Measurements from ENCODE around the gene PAGE2B.
"Not testable (repeated sequence)": the region's sequence is repeated elsewhere in the genome, so short reads cannot be mapped to it uniquely, and the experiment has no call there.

PAGE2B gene

GRCh38 chrX:55109306-55109705 is 34.5 kb downstream of the PAGE2B start:
- Histone ChIP-seq H3K4me3 (no peak overlapping the region), H3K27ac (no peak overlapping the region)
- no peak for TF ChIP-seq CTCF (IDR thresholded peaks at IDR 0.05)
- no peak for DNase-seq (ENCODE audit: low spot score)

GRCh38 chrX:55111578-55112254 is 36.9 kb downstream of the PAGE2B start:
- TF ChIP-seq CTCF (IDR thresholded peaks at IDR 0.05): no peak
- Histone ChIP-seq H3K27ac (no peak overlapping the region), H3K4me3 (no peak overlapping the region)
- no peak for DNase-seq (ENCODE audit: low spot score)

- not testable (repeated sequence) for H3K4me3 ChIP-seq; DNase-seq (ENCODE audit: low spot score); H3K27ac ChIP-seq
These were observed 41.8 kb downstream of the PAGE2B start for GRCh38 chrX:55116589-55116988.

- Histone ChIP-seq H3K27ac (no peak overlapping the region), H3K4me3 (no peak overlapping the region)
- no peak for DNase-seq (ENCODE audit: low spot score)
- no peak for TF ChIP-seq CTCF (IDR thresholded peaks at IDR 0.05)
These were observed 43.7 kb downstream of the PAGE2B start for GRCh38 chrX:55118574-55118973.

- TF ChIP-seq CTCF (IDR thresholded peaks at IDR 0.05): no peak
- Histone ChIP-seq H3K27ac (no peak overlapping the region), H3K4me3 (no peak overlapping the region)
- no peak for DNase-seq (ENCODE audit: low spot score)
These were observed 44.4 kb downstream of the PAGE2B start for GRCh38 chrX:55119271-55119670.

GRCh38 chrX:55119712-55120111 is 44.9 kb downstream of the PAGE2B start:
- Histone ChIP-seq H3K27ac (no peak overlapping the region), H3K4me3 (no peak overlapping the region)
- no peak for DNase-seq (ENCODE audit: low spot score)
- TF ChIP-seq CTCF (IDR thresholded peaks at IDR 0.05): no peak

- TF ChIP-seq CTCF (IDR thresholded peaks at IDR 0.05): no peak
- no peak overlapping the region for H3K4me3 ChIP-seq
- no peak overlapping the region for H3K27ac ChIP-seq
- no peak for DNase-seq (ENCODE audit: low spot score)
These were observed 46.0 kb downstream of the PAGE2B start for GRCh38 chrX:55120761-55121358.
